ENCODE data around the gene TARS3. TPM values are rescaled to one million over a fixed set of nuclear protein-coding genes. Genes with fewer than 3 reads are reported as not detected.

TARS3 gene
- total and polyA plus RNA-seq, 2 donors (not counting 1 experiment from before 2014, with no cell fraction given) = 9.7 to 27.0 TPM

DNA sequence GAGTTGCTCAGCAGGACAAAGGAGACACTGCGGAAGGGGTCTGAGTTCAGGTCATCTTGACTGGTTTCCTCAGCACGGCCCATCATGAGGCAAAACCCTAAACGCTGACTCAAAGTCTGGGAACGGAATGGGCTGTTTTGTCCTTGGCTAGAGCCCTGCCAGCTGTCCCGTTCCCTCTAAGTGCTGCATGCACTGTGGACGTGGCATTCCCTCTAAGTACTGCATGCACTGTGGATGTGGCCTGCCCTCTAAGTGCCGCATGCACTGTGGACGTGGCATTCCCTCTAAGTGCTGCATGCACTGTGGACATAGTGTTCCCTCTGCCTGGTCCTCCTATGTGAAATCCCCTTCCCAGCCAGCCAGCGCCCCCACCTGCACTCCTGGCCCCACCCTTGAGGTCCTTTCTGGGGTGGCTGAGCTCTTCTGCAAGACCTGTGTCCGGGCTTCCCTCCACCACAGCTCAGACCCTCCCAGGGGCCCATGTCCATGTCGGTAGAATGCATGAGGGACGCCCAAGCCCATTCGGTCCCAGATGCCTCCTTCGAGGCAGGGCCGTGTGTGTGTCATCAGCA, 108.8 kb downstream of the TARS3 start:
- TF ChIP-seq EZH2 (IDR thresholded peaks at IDR 0.05; ENCODE audit: borderline replicate concordance, insufficient read depth, low read depth, low read length, poor library complexity, severe bottlenecking) = no peak
- TF ChIP-seq, protein P1, sequence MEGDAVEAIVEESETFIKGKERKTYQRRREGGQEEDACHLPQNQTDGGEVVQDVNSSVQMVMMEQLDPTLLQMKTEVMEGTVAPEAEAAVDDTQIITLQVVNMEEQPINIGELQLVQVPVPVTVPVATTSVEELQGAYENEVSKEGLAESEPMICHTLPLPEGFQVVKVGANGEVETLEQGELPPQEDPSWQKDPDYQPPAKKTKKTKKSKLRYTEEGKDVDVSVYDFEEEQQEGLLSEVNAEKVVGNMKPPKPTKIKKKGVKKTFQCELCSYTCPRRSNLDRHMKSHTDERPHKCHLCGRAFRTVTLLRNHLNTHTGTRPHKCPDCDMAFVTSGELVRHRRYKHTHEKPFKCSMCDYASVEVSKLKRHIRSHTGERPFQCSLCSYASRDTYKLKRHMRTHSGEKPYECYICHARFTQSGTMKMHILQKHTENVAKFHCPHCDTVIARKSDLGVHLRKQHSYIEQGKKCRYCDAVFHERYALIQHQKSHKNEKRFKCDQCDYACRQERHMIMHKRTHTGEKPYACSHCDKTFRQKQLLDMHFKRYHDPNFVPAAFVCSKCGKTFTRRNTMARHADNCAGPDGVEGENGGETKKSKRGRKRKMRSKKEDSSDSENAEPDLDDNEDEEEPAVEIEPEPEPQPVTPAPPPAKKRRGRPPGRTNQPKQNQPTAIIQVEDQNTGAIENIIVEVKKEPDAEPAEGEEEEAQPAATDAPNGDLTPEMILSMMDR (IDR thresholded peaks at IDR 0.05) = no peak
- Mint-ChIP-seq H3K4me1 (no peaks in the 10 kb centered on the region), H3K27me3 (no peaks in the 10 kb centered on the region), H3K9me3 (ENCODE audit: insufficient read depth) (no peaks in the 10 kb centered on the region), H3K27ac (no peak overlapping the region), H3K4me3 (no peak overlapping the region)
- no peaks in the 10 kb centered on the region for H3K27me3 ChIP-seq (replicated peaks in 1 of 4; ENCODE audit: control extremely low read depth in 1 of 4, control insufficient read depth in 3 of 4, insufficient read depth in 4 of 4, low read length in 3 of 4)
- intact Hi-C loops (cut with micrococcal nuclease) = no loop called here
- H2AFZ ChIP-seq (ENCODE audit: insufficient read depth, low read depth, low read length, poor library complexity, severe bottlenecking) = no peak overlapping the region
- H3K4me2 ChIP-seq (replicated peaks; ENCODE audit: low read depth, low read length, poor library complexity, severe bottlenecking) = no peak overlapping the region
- CTCF ChIA-PET = interaction anchor here (1.2 kb wide), 1 partner anchor 8 kb away, joined by 3 read pairs; no protein-coding TSS in a partner anchor
- POLR2A ChIA-PET = no interaction called here
- H3K4me1 ChIP-seq (ENCODE audit: control insufficient read depth in 2 of 2, insufficient read depth in 2 of 2, low read length in 2 of 2) = peaks cover 0 to under 1% of the 10 kb centered on the region in 2 donors
- H3K27ac ChIP-seq (ENCODE audit: low read length in 2 of 2) = no peak overlapping the region
- 83% methylated on average over 14 of the region's 15 CpGs for WGBS (ENCODE audit: insufficient coverage)
- no peak overlapping the region for H3K4me3 ChIP-seq (ENCODE audit: control extremely low read depth in 1 of 5, extremely low read depth in 1 of 5, insufficient read depth in 1 of 5, low read depth in 2 of 5, low read length in 4 of 5)
- ATAC-seq (ENCODE audit: low read depth) = no peak
- no peak for DNase-seq
- no peaks in the 10 kb centered on the region for H3K79me2 ChIP-seq (ENCODE audit: control insufficient read depth, insufficient read depth, low read length)
- H3K9ac ChIP-seq (ENCODE audit: low read length) = no peak overlapping the region
- no peaks in the 10 kb centered on the region for H3K9me3 ChIP-seq (ENCODE audit: control extremely low read depth in 1 of 3, control insufficient read depth in 2 of 3, insufficient read depth in 1 of 3, low read length in 2 of 3)
- no peaks in the 10 kb centered on the region for H4K20me1 ChIP-seq (ENCODE audit: control insufficient read depth, insufficient read depth, low read length, poor library complexity, severe bottlenecking)
- H3K36me3 ChIP-seq (replicated peaks in 1 of 2; ENCODE audit: control extremely low read depth in 1 of 2, control insufficient read depth in 1 of 2, extremely low read depth in 1 of 2, insufficient read depth in 2 of 2, low read length in 1 of 2) = no peaks in the 10 kb centered on the region

DNA sequence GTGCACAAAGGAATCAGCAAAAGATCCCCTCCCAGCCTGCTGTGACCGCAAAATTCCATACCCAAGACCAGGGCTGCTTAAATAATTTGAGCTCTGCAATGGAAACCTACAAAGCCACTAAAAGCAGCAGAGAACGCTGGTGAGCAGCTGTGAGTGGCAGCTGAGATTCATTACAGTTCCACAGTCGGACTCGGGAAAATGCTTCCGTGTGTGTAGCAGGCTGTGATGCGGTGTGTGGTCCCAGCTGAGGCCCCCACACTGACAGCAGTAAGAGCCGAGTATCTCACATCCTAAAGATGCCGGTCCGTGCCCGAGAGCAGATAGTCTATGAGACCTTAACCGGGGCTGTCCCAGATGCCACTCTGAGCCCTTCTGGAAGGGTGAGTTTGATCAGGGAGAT, 109.5 kb downstream of the TARS3 start:
- Histone ChIP-seq H3K27me3 (replicated peaks in 1 of 4; ENCODE audit: control extremely low read depth in 1 of 4, control insufficient read depth in 3 of 4, insufficient read depth in 4 of 4, low read length in 3 of 4) (no peaks in the 10 kb centered on the region), H3K4me2 (replicated peaks; ENCODE audit: low read depth, low read length, poor library complexity, severe bottlenecking) (no peak overlapping the region), H3K4me3 (ENCODE audit: control extremely low read depth in 1 of 5, extremely low read depth in 1 of 5, insufficient read depth in 1 of 5, low read depth in 2 of 5, low read length in 4 of 5) (no peak overlapping the region), H2AFZ (ENCODE audit: insufficient read depth, low read depth, low read length, poor library complexity, severe bottlenecking) (no peak overlapping the region), H3K4me1 (ENCODE audit: control insufficient read depth in 2 of 2, insufficient read depth in 2 of 2, low read length in 2 of 2) (no peaks in the 10 kb centered on the region), H3K9me3 (ENCODE audit: control extremely low read depth in 1 of 3, control insufficient read depth in 2 of 3, insufficient read depth in 1 of 3, low read length in 2 of 3) (no peaks in the 10 kb centered on the region), H3K27ac (ENCODE audit: low read length in 2 of 2) (no peak overlapping the region), H3K36me3 (replicated peaks in 1 of 2; ENCODE audit: control extremely low read depth in 1 of 2, control insufficient read depth in 1 of 2, extremely low read depth in 1 of 2, insufficient read depth in 2 of 2, low read length in 1 of 2) (no peaks in the 10 kb centered on the region), H4K20me1 (ENCODE audit: control insufficient read depth, insufficient read depth, low read length, poor library complexity, severe bottlenecking) (no peaks in the 10 kb centered on the region), H3K9ac (ENCODE audit: low read length) (no peak overlapping the region), H3K79me2 (ENCODE audit: control insufficient read depth, insufficient read depth, low read length) (no peaks in the 10 kb centered on the region)
- ChIA-PET CTCF (interaction anchor here (1.2 kb wide), 1 partner anchor 9 kb away, joined by 3 read pairs; no protein-coding TSS in a partner anchor), POLR2A (no interaction called here)
- TF ChIP-seq, protein P1 (IDR thresholded peaks at IDR 0.05) = no peak
- no peak for TF ChIP-seq EZH2 (IDR thresholded peaks at IDR 0.05; ENCODE audit: borderline replicate concordance, insufficient read depth, low read depth, low read length, poor library complexity, severe bottlenecking)
- Mint-ChIP-seq H3K27me3 (no peaks in the 10 kb centered on the region), H3K4me1 (no peaks in the 10 kb centered on the region), H3K27ac (no peak overlapping the region), H3K4me3 (no peak overlapping the region), H3K9me3 (ENCODE audit: insufficient read depth) (no peaks in the 10 kb centered on the region)
- no peak for ATAC-seq (ENCODE audit: low read depth)
- no peak for DNase-seq
- intact Hi-C loops (cut with micrococcal nuclease) = no loop called here
- WGBS (ENCODE audit: insufficient coverage) = 93% methylated on average over 8 of the region's 11 CpGs
